ENCODE results near the gene CTSH. TPM values are rescaled to one million over a fixed set of nuclear protein-coding genes. Genes with fewer than 3 reads are reported as not detected.
A peak's percentile ranks its signal among the peaks of the same experiment; 100 is the strongest.

The CTSH gene
- total RNA-seq, 1 donor from 2014 or later = 10.0 TPM

GRCh38 chr15:78982736-78983135, 37.9 kb upstream of the CTSH start:
- Mint-ChIP-seq H3K27me3 (ENCODE audit: unreplicated experiment) (peaks cover 16% of the 10 kb centered on the region), H3K36me3 (ENCODE audit: low read depth, unreplicated experiment) (no peaks in the 10 kb centered on the region), H3K27ac (ENCODE audit: unreplicated experiment) (no peak overlapping the region), H3K4me1 (ENCODE audit: unreplicated experiment) (peaks cover 2% of the 10 kb centered on the region), H3K9me3 (ENCODE audit: unreplicated experiment) (no peaks in the 10 kb centered on the region), H3K4me3 (ENCODE audit: unreplicated experiment) (no peak overlapping the region)
- TF ChIP-seq, protein P1, sequence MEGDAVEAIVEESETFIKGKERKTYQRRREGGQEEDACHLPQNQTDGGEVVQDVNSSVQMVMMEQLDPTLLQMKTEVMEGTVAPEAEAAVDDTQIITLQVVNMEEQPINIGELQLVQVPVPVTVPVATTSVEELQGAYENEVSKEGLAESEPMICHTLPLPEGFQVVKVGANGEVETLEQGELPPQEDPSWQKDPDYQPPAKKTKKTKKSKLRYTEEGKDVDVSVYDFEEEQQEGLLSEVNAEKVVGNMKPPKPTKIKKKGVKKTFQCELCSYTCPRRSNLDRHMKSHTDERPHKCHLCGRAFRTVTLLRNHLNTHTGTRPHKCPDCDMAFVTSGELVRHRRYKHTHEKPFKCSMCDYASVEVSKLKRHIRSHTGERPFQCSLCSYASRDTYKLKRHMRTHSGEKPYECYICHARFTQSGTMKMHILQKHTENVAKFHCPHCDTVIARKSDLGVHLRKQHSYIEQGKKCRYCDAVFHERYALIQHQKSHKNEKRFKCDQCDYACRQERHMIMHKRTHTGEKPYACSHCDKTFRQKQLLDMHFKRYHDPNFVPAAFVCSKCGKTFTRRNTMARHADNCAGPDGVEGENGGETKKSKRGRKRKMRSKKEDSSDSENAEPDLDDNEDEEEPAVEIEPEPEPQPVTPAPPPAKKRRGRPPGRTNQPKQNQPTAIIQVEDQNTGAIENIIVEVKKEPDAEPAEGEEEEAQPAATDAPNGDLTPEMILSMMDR (IDR thresholded peaks at IDR 0.05; ENCODE audit: unreplicated experiment) = no peak
- DNase-seq (ENCODE audit: low spot score) = no peak

DNA sequence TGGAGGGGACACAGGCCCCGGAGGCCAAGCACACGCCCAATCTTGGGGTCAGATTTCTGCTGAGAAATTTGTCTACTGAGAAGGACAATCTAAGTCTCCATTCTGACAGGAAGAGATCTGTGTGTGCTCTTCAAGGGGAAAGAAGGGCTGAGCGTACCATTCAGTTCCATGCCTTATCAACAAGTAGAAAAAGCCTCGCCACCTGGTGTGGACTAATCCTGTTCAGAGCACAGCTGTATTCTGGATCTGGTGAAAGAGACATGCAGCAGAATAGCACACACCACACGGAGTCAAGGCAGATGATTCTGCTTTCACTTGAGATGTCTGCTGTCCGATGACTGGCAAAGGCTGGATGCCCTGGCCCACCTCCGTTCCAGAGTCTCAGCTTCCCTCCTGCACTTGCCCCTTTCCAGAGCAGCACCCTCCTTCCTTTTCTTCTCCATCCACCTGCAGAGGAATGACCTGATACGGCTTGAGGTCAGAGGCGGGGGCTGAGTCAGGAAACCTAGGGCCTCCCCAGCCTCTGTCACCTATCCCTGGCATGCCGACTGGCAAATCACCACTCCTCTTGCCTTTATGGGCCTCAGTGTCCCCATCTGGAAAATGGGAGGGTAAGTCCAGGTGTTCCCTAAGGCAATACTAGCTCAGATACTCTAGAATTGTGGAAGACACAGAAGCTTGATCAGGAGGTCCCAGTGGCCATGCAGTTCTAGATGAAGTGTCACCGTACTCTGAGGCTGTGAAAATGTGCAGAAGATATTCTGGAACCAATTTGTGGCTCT, 36.9 kb upstream of the CTSH start:
- Mint-ChIP-seq H3K27me3 (ENCODE audit: unreplicated experiment) (peaks cover 14% of the 10 kb centered on the region), H3K9me3 (ENCODE audit: unreplicated experiment) (no peaks in the 10 kb centered on the region), H3K36me3 (ENCODE audit: low read depth, unreplicated experiment) (no peaks in the 10 kb centered on the region), H3K4me3 (ENCODE audit: unreplicated experiment) (no peak overlapping the region), H3K27ac (ENCODE audit: unreplicated experiment) (no peak overlapping the region), H3K4me1 (ENCODE audit: unreplicated experiment) (peaks cover 8% of the 10 kb centered on the region)
- DNase-seq (ENCODE audit: low spot score) = no peak
- TF ChIP-seq, protein P1 (IDR thresholded peaks at IDR 0.05; ENCODE audit: unreplicated experiment) = no peak

DNA sequence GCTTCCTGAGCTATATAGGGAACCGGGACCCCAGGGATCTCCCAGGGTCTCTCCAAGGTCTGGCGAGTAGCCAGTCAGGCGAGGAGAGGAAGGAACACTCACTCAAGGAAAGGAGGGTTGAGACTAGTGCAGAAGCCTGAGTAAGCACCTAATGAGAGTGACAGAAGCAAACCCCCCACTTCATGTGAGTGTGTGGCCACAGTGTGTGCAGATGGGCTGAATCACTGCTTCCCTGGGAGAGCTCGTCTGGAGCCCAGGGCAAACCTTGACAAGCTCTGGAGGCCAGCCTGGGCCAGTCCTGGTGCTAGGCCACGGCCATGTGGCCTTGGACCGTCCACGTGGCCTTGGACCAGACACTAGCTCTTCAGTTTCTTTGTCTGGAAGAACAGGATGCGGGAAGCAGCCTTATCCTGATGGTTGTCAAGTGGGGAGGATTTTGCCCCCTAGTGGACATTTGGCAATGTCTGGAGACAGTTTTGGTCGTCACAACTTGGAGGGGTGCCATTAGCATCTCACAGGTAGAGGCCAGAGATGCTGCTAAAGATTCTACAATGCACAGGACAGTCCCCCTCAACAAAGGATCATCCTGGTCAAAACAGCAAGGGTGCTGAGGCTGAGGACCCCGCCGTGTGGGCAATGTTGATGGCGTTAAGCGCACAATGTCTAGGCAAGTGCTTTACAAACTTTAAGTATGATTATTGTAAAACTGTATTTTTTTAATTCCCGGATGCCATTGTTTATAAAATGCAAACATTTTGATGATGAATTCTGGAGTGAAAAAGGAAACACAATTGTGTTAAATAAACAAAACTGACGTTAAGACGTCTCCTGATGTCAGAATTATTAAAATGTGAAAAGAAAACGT, 34.8 kb upstream of the CTSH start:
- H3K27ac Mint-ChIP-seq (ENCODE audit: unreplicated experiment) = no peak overlapping the region
- H3K9me3 Mint-ChIP-seq (ENCODE audit: unreplicated experiment) = no peaks in the 10 kb centered on the region
- TF ChIP-seq, protein P1 (IDR thresholded peaks at IDR 0.05; ENCODE audit: unreplicated experiment) = peak; percentile 80
- peaks cover 8% of the 10 kb centered on the region for H3K4me1 Mint-ChIP-seq (ENCODE audit: unreplicated experiment)
- H3K4me3 Mint-ChIP-seq (ENCODE audit: unreplicated experiment) = no peak overlapping the region
- DNase-seq (ENCODE audit: low spot score) = peak; percentile 72
- H3K27me3 Mint-ChIP-seq (ENCODE audit: unreplicated experiment) = peaks cover 16% of the 10 kb centered on the region
- H3K36me3 Mint-ChIP-seq (ENCODE audit: low read depth, unreplicated experiment) = no peaks in the 10 kb centered on the region

GRCh38 chr15:78978601-78979179, 33.8 kb upstream of the CTSH start:
- TF ChIP-seq, protein P1 (IDR thresholded peaks at IDR 0.05; ENCODE audit: unreplicated experiment) = no peak
- H3K27ac Mint-ChIP-seq (ENCODE audit: unreplicated experiment) = no peak overlapping the region
- H3K36me3 Mint-ChIP-seq (ENCODE audit: low read depth, unreplicated experiment) = no peaks in the 10 kb centered on the region
- no peaks in the 10 kb centered on the region for H3K9me3 Mint-ChIP-seq (ENCODE audit: unreplicated experiment)
- H3K27me3 Mint-ChIP-seq (ENCODE audit: unreplicated experiment) = peaks cover 19% of the 10 kb centered on the region
- H3K4me3 Mint-ChIP-seq (ENCODE audit: unreplicated experiment) = no peak overlapping the region
- no peak for DNase-seq (ENCODE audit: low spot score)
- H3K4me1 Mint-ChIP-seq (ENCODE audit: unreplicated experiment) = peaks cover 8% of the 10 kb centered on the region

All from endothelial cell (in vitro differentiated cells).